Activated gamma-delta T cell (primary cell): ENCODE results near the gene FER.
"Not testable (repeated sequence)": the region's sequence is repeated elsewhere in the genome, so short reads cannot be mapped to it uniquely, and the experiment has no call there.

Source experiments
- DNase-seq: peaks from one replicate; lab custom pipeline; 2025; lab: John Stamatoyannopoulos, UW

FER gene

GRCh38 chr5:108747111-108747773, 455 bp upstream of the FER start:
- DNase-seq, result no peak

GRCh38 chr5:108748401-108749127, 867 bp downstream of the FER start:
- DNase-seq, result peak; percentile 96

GRCh38 chr5:108749128-108749861, 1.6 kb downstream of the FER start:
- DNase-seq, result peak; percentile 61

- no peak for DNase-seq
Measured at GRCh38 chr5:108753331-108753730, 5.6 kb downstream of the FER start.

- DNase-seq, result no peak
Measured at GRCh38 chr5:108753877-108754276, 6.2 kb downstream of the FER start.

- no peak for DNase-seq
Measured at GRCh38 chr5:108760512-108760911, 12.8 kb downstream of the FER start.

- no peak for DNase-seq
Measured at GRCh38 chr5:108762660-108763059, 15.0 kb downstream of the FER start.

GRCh38 chr5:108763222-108763916, 15.7 kb downstream of the FER start:
- DNase-seq, result no peak

- DNase-seq, result no peak
Measured at GRCh38 chr5:108765647-108766046, 17.9 kb downstream of the FER start.

GRCh38 chr5:108766916-108767315, 19.2 kb downstream of the FER start:
- DNase-seq, result not testable (repeated sequence)

GRCh38 chr5:108769352-108769751, 21.7 kb downstream of the FER start:
- no peak for DNase-seq

GRCh38 chr5:108772626-108773025, 24.9 kb downstream of the FER start:
- DNase-seq, result no peak

- DNase-seq, result no peak
Measured at GRCh38 chr5:108773330-108773729, 25.6 kb downstream of the FER start.

- not testable (repeated sequence) for DNase-seq
Measured at GRCh38 chr5:108774079-108774478, 26.4 kb downstream of the FER start.

GRCh38 chr5:108777582-108777981, 29.9 kb downstream of the FER start:
- not testable (repeated sequence) for DNase-seq

GRCh38 chr5:108784577-108784976, 36.9 kb downstream of the FER start:
- not testable (repeated sequence) for DNase-seq

- DNase-seq, result no peak
Measured at GRCh38 chr5:108786806-108787483, 39.2 kb downstream of the FER start.

GRCh38 chr5:108788142-108788541, 40.4 kb downstream of the FER start:
- DNase-seq, result no peak

GRCh38 chr5:108793207-108793606, 45.5 kb downstream of the FER start:
- no peak for DNase-seq

- not testable (repeated sequence) for DNase-seq
Measured at GRCh38 chr5:108794349-108794748, 46.7 kb downstream of the FER start.

GRCh38 chr5:108797396-108797795, 49.7 kb downstream of the FER start:
- no peak for DNase-seq

GRCh38 chr5:108797986-108798385, 50.3 kb downstream of the FER start:
- DNase-seq, result no peak
